ENCODE measurements around the gene PPID.
A peak's percentile ranks its signal among the peaks of the same experiment; 100 is the strongest.

GRCh38 chr4:158768555-158769174 is 45.5 kb upstream of the PPID start, which contains the start of gene FNIP2:
- TF ChIP-seq CTCF (IDR thresholded peaks at IDR 0.05) (no peak), POLR2A (IDR thresholded peaks at IDR 0.05) (peak; percentile 84 to 85)
